MM.1S (cell line): ENCODE measurements around the gene SERPINA3.

Source experiments
- DNase-seq: peaks from one replicate; pipeline ENCODE4 v3.0.0-alpha.2; 2015
- H2AFZ ChIP-seq: fragments of 300-600 bp; sonication (generic); 2 replicates; pipeline ENCODE4 v1.6.0; 2016; ENCODE audit warnings: antibody characterized with exemption, low read length
- H3F3A ChIP-seq: fragments of 300-600 bp; sonication (generic); 2 replicates; pipeline ENCODE4 v1.6.1; 2016; ENCODE audit warnings: mild to moderate bottlenecking, antibody characterized with exemption, low read length, moderate library complexity, mixed read lengths; ENCODE audit not compliant: insufficient read depth
- H3K27ac ChIP-seq: fragments of 300-600 bp; sonication (generic); 2 replicates; pipeline ENCODE4 v1.5.1; 2016; ENCODE audit warnings: mild to moderate bottlenecking, low read length
- H3K27me3 ChIP-seq: fragments of 300-600 bp; sonication (generic); replicated peaks from 2 replicates; pipeline ENCODE4 v1.6.0; 2016; ENCODE audit warnings: low read length; ENCODE audit not compliant: insufficient read depth
- H3K36me3 ChIP-seq: fragments of 300-600 bp; sonication (generic); replicated peaks from 2 replicates; pipeline ENCODE4 v1.6.1; 2016; ENCODE audit warnings: mild to moderate bottlenecking, low read length, mixed read lengths; ENCODE audit not compliant: insufficient read depth
- H3K4me1 ChIP-seq: fragments of 300-600 bp; sonication (generic); 2 replicates; pipeline ENCODE4 v1.6.1; 2016; ENCODE audit warnings: low read length, mixed read lengths
- H3K4me2 ChIP-seq: fragments of 300-600 bp; sonication (generic); 2 replicates; pipeline ENCODE4 v1.6.0; 2016; ENCODE audit warnings: low read depth, low read length
- H3K4me3 ChIP-seq: fragments of 300-600 bp; sonication (generic); 2 replicates; pipeline ENCODE4 v1.5.1; 2016; ENCODE audit warnings: low read length, mixed read lengths
- H3K79me2 ChIP-seq: fragments of 300-600 bp; sonication (generic); 2 replicates; pipeline ENCODE4 v1.6.1; 2016; ENCODE audit warnings: mixed run types, low read length, mixed read lengths
- H3K9ac ChIP-seq: fragments of 300-600 bp; sonication (generic); 2 replicates; pipeline ENCODE4 v1.6.1; 2016; ENCODE audit warnings: low read length, mixed read lengths
- H3K9me2 ChIP-seq: fragments of 300-600 bp; sonication (generic); replicated peaks from 2 replicates; pipeline ENCODE4 v1.6.1; 2016; ENCODE audit warnings: mild to moderate bottlenecking, low read length, mixed read lengths; ENCODE audit not compliant: insufficient read depth
- H3K9me3 ChIP-seq: fragments of 300-600 bp; sonication (generic); replicated peaks from 2 replicates; pipeline ENCODE4 v1.6.1; 2016; ENCODE audit warnings: mild to moderate bottlenecking, low read length, mixed read lengths; ENCODE audit not compliant: insufficient read depth
- H4K20me1 ChIP-seq: fragments of 300-600 bp; sonication (generic); 2 replicates; pipeline ENCODE4 v1.6.1; 2016; ENCODE audit warnings: mild to moderate bottlenecking, low read length, moderate library complexity, mixed read lengths; ENCODE audit not compliant: insufficient read depth
- EZH2 ChIP-seq: fragments of 300-600 bp; sonication (generic); optimal IDR thresholded peaks from 2 replicates; pipeline ENCODE3; 2017; ENCODE audit warnings: low read depth, mild to moderate bottlenecking, antibody characterized with exemption, low read length, mixed read lengths
- EZH2phosphoT487 ChIP-seq: fragments of 300-600 bp; sonication (generic); IDR thresholded peaks from 2 replicates; pipeline ENCODE4 v1.6.1; 2018; ENCODE audit warnings: antibody characterized with exemption, low read length
- TF ChIP-seq, protein P1 (sequence below): fragments of 300-600 bp; sonication (generic); IDR thresholded peaks from 2 replicates; pipeline ENCODE4 v1.5.1; 2016; ENCODE audit warnings: antibody characterized with exemption, low read length, mixed read lengths

Gene SERPINA3

DNA sequence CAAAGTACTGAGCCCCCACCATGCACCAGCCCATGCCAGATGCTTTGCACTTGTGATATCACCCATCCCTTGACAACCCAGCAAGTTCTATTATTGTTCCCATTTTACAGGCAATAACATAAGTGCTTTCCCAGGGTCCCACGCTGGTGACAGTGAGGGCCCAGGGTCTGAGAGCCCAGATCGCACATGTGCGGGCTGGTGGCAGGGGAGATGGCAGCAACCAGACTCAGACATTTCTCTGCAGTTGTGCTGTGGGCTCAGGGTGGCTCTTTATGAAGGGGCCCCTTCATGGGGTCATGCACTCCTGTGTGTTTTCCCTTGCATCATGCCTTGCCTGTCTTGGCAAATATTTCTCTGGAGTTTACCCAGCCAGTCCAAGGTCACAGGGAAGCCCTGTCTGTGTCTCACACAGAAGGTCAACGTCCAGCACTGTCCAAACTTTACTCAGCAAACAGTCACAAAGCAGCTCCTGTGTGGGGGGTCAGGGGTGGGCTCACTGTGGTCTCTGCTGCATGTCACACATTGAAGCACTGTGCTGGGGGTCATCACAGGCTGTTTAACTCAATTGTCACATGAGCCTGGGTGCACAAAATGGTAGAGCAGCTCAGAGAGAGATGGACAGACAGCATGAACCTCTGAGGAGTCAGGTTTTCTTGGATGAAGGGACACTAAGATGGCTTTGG lies 18.3 kb upstream of the SERPINA3 start:
- Histone ChIP-seq H3K27ac (no peak overlapping the region), H2AFZ (no peak overlapping the region), H3K4me2 (no peak overlapping the region), H3K4me1 (no peaks in the 10 kb centered on the region), H3K27me3 (no peaks in the 10 kb centered on the region), H4K20me1 (no peaks in the 10 kb centered on the region), H3K9me3 (no peaks in the 10 kb centered on the region), H3K9me2 (no peaks in the 10 kb centered on the region), H3K79me2 (no peaks in the 10 kb centered on the region), H3F3A (no peaks in the 10 kb centered on the region), H3K9ac (no peak overlapping the region), H3K4me3 (no peak overlapping the region), H3K36me3 (no peaks in the 10 kb centered on the region)
- DNase-seq = no peak
- no peak for TF ChIP-seq EZH2phosphoT487
- TF ChIP-seq, protein P1, sequence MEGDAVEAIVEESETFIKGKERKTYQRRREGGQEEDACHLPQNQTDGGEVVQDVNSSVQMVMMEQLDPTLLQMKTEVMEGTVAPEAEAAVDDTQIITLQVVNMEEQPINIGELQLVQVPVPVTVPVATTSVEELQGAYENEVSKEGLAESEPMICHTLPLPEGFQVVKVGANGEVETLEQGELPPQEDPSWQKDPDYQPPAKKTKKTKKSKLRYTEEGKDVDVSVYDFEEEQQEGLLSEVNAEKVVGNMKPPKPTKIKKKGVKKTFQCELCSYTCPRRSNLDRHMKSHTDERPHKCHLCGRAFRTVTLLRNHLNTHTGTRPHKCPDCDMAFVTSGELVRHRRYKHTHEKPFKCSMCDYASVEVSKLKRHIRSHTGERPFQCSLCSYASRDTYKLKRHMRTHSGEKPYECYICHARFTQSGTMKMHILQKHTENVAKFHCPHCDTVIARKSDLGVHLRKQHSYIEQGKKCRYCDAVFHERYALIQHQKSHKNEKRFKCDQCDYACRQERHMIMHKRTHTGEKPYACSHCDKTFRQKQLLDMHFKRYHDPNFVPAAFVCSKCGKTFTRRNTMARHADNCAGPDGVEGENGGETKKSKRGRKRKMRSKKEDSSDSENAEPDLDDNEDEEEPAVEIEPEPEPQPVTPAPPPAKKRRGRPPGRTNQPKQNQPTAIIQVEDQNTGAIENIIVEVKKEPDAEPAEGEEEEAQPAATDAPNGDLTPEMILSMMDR = no peak

DNA sequence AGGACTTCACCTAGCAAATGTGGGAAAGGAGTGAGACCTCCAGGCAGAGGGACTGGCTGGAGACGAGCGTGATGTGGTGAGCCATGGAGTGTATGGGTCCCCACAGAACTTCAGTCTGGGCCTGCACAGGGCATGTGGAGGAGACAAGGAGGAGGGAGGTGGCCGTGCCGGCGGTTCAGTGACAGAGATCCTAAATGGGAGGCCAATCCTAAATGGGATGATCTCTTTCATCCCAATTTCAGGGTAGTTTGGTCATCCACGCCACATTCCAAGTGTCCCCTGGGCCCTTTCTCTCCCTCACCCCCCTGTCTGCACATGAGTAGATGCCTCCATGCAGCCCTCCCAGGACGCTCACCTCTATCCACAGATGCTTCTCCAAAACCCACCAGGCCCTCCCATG lies 17.8 kb upstream of the SERPINA3 start:
- Histone ChIP-seq H3K9me2 (no peaks in the 10 kb centered on the region), H3K27ac (no peak overlapping the region), H3K4me3 (no peak overlapping the region), H4K20me1 (no peaks in the 10 kb centered on the region), H3K79me2 (no peaks in the 10 kb centered on the region), H3K27me3 (no peaks in the 10 kb centered on the region), H3K36me3 (no peaks in the 10 kb centered on the region), H3K9ac (no peak overlapping the region), H3K4me1 (no peaks in the 10 kb centered on the region), H3F3A (no peaks in the 10 kb centered on the region), H2AFZ (no peak overlapping the region), H3K9me3 (no peaks in the 10 kb centered on the region), H3K4me2 (no peak overlapping the region)
- TF ChIP-seq, protein P1 = no peak
- no peak for TF ChIP-seq EZH2
- no peak for DNase-seq

DNA sequence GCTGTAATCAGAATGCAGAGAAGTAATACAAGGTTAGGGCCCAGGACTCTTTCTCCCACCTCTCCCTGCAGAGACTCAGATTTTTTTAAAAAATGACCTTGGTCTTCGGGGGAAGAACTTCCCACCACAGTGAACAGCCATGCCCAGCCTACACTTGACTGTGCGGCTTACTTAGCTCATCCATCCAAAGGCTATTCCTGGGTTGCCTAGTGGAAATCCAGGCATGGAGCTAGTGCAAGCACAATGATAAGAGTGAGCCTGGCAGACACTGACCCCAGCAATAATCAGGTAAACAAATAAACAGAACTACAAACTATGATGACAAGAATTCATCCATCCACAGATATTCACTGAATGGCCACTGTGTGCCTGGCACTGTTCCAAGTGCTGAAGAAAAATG lies 16.3 kb upstream of the SERPINA3 start:
- Histone ChIP-seq H3K27me3 (no peaks in the 10 kb centered on the region), H3K4me2 (no peak overlapping the region), H3K4me3 (no peak overlapping the region), H3K9ac (no peak overlapping the region), H3K27ac (no peak overlapping the region), H3K4me1 (no peaks in the 10 kb centered on the region), H3K9me3 (no peaks in the 10 kb centered on the region), H3K36me3 (no peaks in the 10 kb centered on the region), H3K9me2 (no peaks in the 10 kb centered on the region), H4K20me1 (no peaks in the 10 kb centered on the region), H2AFZ (no peak overlapping the region), H3F3A (no peaks in the 10 kb centered on the region), H3K79me2 (no peaks in the 10 kb centered on the region)
- TF ChIP-seq, protein P1 = no peak
- no peak for TF ChIP-seq EZH2
- no peak for TF ChIP-seq EZH2phosphoT487
- no peak for DNase-seq
